ENCODE measurements around the gene RAB3B. TPM values are rescaled to one million over a fixed set of nuclear protein-coding genes. Genes with fewer than 3 reads are reported as not detected.

RAB3B gene
- total RNA-seq, 3 donors from 2014 or later = 0.66 to 1.3 TPM; not detected in 1

DNA sequence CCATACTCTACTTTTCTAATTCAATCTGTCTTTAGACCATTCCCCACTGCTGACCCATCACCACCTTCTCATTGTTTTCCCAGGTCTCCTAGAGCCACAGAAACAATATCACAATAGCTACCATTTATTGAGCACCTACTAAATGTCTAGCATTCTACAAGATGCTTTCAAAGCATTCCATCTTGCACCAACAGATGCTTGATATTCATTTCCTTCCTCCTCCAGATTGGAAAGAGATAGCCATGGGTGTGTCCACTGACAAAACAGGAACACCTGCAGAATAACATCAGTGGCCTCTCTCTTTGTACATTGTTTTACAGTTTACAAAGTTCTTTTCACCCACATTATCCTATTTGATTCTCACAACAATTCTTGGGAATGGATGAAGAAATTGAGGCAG is 2.2 kb downstream of the RAB3B start:
- Histone ChIP-seq H3K27ac (no peak overlapping the region), H3K4me1 (no peaks in the 10 kb centered on the region), H3K4me3 (no peak overlapping the region), H3K36me3 (no peaks in the 10 kb centered on the region), H3K27me3 (peaks cover 3 to 25% of the 10 kb centered on the region in 2 donors), H3K9me3 (no peaks in the 10 kb centered on the region)
- intact Hi-C loops (cut with DNase I; ENCODE audit: low total_unique reads) = no loop called here
- no peak for DNase-seq (ENCODE audit: low spot score in 2 of 2)
- TF ChIP-seq POLR2AphosphoS5 (IDR thresholded peaks at IDR 0.05) (no peak), POLR2A (IDR thresholded peaks at IDR 0.05) (no peak)
- TF ChIP-seq, protein P1, sequence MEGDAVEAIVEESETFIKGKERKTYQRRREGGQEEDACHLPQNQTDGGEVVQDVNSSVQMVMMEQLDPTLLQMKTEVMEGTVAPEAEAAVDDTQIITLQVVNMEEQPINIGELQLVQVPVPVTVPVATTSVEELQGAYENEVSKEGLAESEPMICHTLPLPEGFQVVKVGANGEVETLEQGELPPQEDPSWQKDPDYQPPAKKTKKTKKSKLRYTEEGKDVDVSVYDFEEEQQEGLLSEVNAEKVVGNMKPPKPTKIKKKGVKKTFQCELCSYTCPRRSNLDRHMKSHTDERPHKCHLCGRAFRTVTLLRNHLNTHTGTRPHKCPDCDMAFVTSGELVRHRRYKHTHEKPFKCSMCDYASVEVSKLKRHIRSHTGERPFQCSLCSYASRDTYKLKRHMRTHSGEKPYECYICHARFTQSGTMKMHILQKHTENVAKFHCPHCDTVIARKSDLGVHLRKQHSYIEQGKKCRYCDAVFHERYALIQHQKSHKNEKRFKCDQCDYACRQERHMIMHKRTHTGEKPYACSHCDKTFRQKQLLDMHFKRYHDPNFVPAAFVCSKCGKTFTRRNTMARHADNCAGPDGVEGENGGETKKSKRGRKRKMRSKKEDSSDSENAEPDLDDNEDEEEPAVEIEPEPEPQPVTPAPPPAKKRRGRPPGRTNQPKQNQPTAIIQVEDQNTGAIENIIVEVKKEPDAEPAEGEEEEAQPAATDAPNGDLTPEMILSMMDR (IDR thresholded peaks at IDR 0.05) = no peak

DNA sequence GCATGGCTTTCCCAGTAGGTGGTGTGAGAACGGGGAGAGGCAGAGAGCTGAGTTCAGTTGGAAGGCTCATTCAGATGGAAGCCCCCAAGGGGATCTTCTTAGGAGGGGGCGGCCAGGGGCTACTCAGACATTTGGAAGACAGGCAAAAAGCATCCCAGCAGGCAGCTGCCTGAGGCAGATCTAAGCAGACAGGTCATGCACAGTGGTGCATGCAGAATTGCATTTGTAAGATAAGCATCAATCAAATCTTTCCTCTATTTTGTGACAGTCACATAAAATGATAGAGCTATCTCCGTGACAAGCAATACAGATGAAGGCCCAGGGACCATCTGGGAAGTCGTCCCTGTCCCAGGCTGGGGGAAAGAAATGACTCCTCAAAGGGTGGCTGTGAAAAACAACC is 3.8 kb downstream of the RAB3B start:
- Histone ChIP-seq H3K9me3 (no peaks in the 10 kb centered on the region), H3K4me1 (no peaks in the 10 kb centered on the region), H3K36me3 (no peaks in the 10 kb centered on the region), H3K27me3 (peaks cover 3 to 9% of the 10 kb centered on the region in 2 donors), H3K27ac (no peak overlapping the region), H3K4me3 (no peak overlapping the region)
- no peak for DNase-seq (ENCODE audit: low spot score in 2 of 2)
- TF ChIP-seq POLR2AphosphoS5 (IDR thresholded peaks at IDR 0.05) (no peak), POLR2A (IDR thresholded peaks at IDR 0.05) (no peak)
- TF ChIP-seq, protein P1 (IDR thresholded peaks at IDR 0.05) = no peak
- intact Hi-C loops (cut with DNase I; ENCODE audit: low total_unique reads) = no loop called here

DNA sequence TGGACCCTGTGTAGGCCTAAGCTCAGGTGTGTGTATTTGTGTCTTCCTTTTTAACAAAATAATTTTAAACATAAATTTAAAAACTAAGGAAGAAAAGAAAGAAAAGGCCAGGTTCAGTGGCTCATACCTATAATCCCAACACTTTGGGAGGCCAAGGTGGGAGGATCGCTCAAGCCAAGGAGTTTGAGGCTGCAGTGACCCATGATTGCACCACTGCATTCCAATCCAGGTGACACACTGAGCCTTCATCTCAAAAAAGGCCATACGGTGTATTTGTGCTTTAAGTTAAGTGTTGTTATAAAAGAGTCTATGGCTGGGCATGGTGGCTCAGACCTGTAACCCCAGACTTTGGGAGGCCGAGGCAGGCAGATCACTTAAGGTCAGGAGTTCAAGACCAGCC is 8.3 kb downstream of the RAB3B start:
- no peaks in the 10 kb centered on the region for H3K36me3 ChIP-seq
- H3K9me3 ChIP-seq = no peaks in the 10 kb centered on the region
- TF ChIP-seq, protein P1 (IDR thresholded peaks at IDR 0.05) = no peak
- TF ChIP-seq POLR2A (IDR thresholded peaks at IDR 0.05) (no peak), POLR2AphosphoS5 (IDR thresholded peaks at IDR 0.05) (no peak)
- no peaks in the 10 kb centered on the region for H3K27me3 ChIP-seq
- intact Hi-C loops (cut with DNase I; ENCODE audit: low total_unique reads) = no loop called here
- DNase-seq (ENCODE audit: low spot score in 2 of 2) = no peak
- no peak overlapping the region for H3K4me3 ChIP-seq
- no peak overlapping the region for H3K27ac ChIP-seq
- no peaks in the 10 kb centered on the region for H3K4me1 ChIP-seq

DNA sequence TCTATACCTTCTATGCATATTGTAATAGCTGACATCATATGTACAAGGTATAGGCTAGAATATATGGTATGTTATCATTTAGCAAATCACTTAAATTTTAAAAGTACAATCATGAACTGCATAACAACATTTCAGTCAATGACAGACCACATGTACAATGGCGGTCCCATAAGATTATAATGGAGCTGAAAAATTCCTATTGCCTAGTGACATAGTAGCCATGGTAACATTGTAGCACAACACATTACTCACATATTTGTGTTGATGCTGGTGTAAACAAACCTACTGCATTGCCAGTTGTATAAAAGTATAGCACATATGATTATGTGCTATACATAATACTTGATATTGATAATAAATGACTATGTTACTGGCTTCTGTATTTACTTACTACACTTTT is 8.9 kb downstream of the RAB3B start:
- Histone ChIP-seq H3K4me1 (no peaks in the 10 kb centered on the region), H3K27ac (no peak overlapping the region), H3K4me3 (no peak overlapping the region), H3K36me3 (no peaks in the 10 kb centered on the region), H3K27me3 (no peaks in the 10 kb centered on the region), H3K9me3 (no peaks in the 10 kb centered on the region)
- TF ChIP-seq POLR2AphosphoS5 (IDR thresholded peaks at IDR 0.05) = no peak
- TF ChIP-seq POLR2A (IDR thresholded peaks at IDR 0.05) = no peak
- TF ChIP-seq, protein P1 (IDR thresholded peaks at IDR 0.05) = no peak
- intact Hi-C loops (cut with DNase I; ENCODE audit: low total_unique reads) = no loop called here
- no peak for DNase-seq (ENCODE audit: low spot score in 2 of 2)

DNA sequence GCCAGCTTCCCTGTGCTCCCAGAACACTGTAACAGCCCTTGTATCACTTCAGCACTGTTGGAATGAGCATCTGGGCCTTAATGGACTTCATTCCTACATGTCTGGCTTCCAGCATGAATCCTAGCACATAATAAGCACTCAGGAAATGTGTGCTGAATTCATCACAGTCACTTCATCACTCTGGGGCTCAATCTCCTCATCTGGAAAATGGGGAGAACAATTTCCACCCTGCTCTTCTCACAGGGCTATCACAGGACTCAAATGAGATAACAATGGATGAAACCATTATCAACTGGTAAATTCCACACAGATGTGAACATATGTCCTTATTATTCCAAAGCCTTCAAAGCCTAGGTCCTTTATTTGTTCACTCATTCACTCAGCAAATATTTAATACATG is 12.4 kb downstream of the RAB3B start:
- Histone ChIP-seq H3K27me3 (no peaks in the 10 kb centered on the region), H3K27ac (no peak overlapping the region), H3K36me3 (no peaks in the 10 kb centered on the region), H3K4me3 (no peak overlapping the region), H3K4me1 (no peaks in the 10 kb centered on the region), H3K9me3 (no peaks in the 10 kb centered on the region)
- no peak for DNase-seq (ENCODE audit: low spot score in 2 of 2)
- intact Hi-C loops (cut with DNase I; ENCODE audit: low total_unique reads) = no loop called here
- no peak for TF ChIP-seq POLR2AphosphoS5 (IDR thresholded peaks at IDR 0.05)
- no peak for TF ChIP-seq POLR2A (IDR thresholded peaks at IDR 0.05)
- TF ChIP-seq, protein P1 (IDR thresholded peaks at IDR 0.05) = no peak

Data from breast epithelium (tissue), 4 donors.